ENCODE data around the gene SLC22A5. TPM values are rescaled to one million over a fixed set of nuclear protein-coding genes. Genes with fewer than 3 reads are reported as not detected.
"Not testable (repeated sequence)": the region's sequence is repeated elsewhere in the genome, so short reads cannot be mapped to it uniquely, and the experiment has no call there.

Gene SLC22A5
- total RNA-seq, 1 donor from 2014 or later, result 14.7 TPM

DNA sequence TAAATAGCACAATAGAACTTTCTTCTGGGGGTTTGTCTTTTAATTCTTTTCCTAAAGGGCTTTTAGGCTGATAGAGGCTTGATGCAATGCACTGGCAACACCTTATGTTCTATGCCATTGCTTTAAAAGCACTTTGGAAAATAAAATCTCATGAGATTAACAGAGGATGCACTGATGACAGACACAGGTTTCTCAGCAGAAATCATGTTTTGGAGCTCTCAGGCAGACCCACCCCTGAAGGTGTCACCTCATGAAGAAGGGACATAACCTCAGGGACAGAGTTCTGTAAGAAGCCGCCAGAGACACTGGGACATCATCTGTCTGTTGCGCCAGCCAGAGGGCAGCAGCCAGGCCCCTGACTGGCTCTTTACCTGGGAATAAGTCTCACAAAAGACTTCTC, 27.7 kb downstream of the SLC22A5 start:
- no peak for DNase-seq (ENCODE audit: low spot score, unreplicated experiment)
- H3K4me3 Mint-ChIP-seq (ENCODE audit: low read depth), result no peak overlapping the region
- peaks cover 6% of the 10 kb centered on the region for H3K9me3 Mint-ChIP-seq (ENCODE audit: low read depth)
- H3K4me1 Mint-ChIP-seq (ENCODE audit: low read depth), result peaks cover 13% of the 10 kb centered on the region
- H3K27ac Mint-ChIP-seq, result no peak overlapping the region
- peaks cover 3% of the 10 kb centered on the region for H3K36me3 Mint-ChIP-seq (ENCODE audit: insufficient read depth)
- TF ChIP-seq CTCF (IDR thresholded peaks at IDR 0.05; ENCODE audit: unreplicated experiment), result no peak
- H3K27me3 Mint-ChIP-seq, result peaks cover 5% of the 10 kb centered on the region

DNA sequence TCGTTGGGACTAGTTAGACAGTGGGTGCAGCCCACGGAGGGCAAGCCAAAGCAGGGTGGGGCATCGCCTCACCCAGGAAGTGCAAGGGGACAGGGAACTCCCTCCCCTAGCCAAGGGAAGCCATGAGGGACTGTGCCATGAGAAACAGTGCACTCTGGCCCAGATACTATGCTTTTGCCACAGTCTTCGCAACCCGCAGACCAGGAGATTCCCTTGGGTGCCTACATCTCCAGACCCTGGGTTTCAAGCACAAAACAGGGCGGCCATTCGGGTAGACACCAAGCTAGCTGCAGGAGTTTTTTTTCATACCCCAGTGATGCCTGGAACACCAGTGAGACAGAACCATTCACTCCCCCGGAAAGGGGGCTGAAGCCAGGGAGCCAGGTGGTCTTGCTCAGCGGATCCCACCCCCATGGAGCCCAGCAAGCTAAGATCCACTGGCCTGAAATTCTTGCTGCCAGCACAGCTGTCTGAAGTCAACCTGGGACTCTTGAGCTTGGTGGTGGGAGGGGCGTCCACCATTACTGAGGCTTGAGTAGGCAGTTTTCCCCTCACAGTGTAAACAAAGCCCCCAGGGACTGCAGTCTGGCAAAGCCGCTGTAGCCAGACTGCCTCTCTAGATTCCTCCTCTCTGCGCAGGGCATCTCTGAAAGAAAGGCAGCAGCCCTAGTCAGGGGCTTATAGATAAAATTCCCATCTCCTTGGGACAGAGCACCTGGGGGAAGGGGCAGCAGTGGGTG, 28.6 kb downstream of the SLC22A5 start:
- H3K27me3 Mint-ChIP-seq; DNase-seq (ENCODE audit: low spot score, unreplicated experiment); H3K9me3 Mint-ChIP-seq (ENCODE audit: low read depth); H3K27ac Mint-ChIP-seq; H3K36me3 Mint-ChIP-seq (ENCODE audit: insufficient read depth); H3K4me3 Mint-ChIP-seq (ENCODE audit: low read depth): not testable (repeated sequence)
- H3K4me1 Mint-ChIP-seq (ENCODE audit: low read depth), result peaks cover 13% of the 10 kb centered on the region

DNA sequence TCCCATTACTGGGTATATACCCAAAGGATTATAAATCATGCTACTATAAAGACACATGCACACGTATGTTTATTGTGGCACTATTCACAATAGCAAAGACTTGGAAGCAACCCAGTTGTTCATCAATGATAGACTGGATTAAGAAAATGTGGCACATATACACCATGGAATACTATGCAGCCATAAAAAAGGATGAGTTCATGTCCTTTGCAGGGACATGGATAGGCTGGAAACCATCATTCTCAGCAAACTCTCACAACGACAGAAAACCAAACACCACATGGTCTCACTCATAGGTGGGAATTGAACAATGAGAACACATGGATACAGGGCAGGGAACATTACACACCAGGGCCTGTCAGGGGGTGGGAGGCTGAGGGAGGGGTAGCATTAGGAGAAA, 34.5 kb downstream of the SLC22A5 start:
- peaks cover 12% of the 10 kb centered on the region for H3K9me3 Mint-ChIP-seq (ENCODE audit: low read depth)
- not testable (repeated sequence) for DNase-seq (ENCODE audit: low spot score, unreplicated experiment); H3K4me3 Mint-ChIP-seq (ENCODE audit: low read depth); H3K4me1 Mint-ChIP-seq (ENCODE audit: low read depth); H3K27ac Mint-ChIP-seq; H3K36me3 Mint-ChIP-seq (ENCODE audit: insufficient read depth)
- H3K27me3 Mint-ChIP-seq, result peaks cover 16% of the 10 kb centered on the region

GRCh38 chr5:132405646-132406045, 36.1 kb downstream of the SLC22A5 start:
- Mint-ChIP-seq H3K9me3 (ENCODE audit: low read depth) (peaks cover 7% of the 10 kb centered on the region), H3K4me3 (ENCODE audit: low read depth) (no peak overlapping the region), H3K27me3 (peaks cover 11% of the 10 kb centered on the region), H3K27ac (no peak overlapping the region), H3K36me3 (ENCODE audit: insufficient read depth) (no peaks in the 10 kb centered on the region), H3K4me1 (ENCODE audit: low read depth) (peaks cover 3% of the 10 kb centered on the region)
- no peak for TF ChIP-seq CTCF (IDR thresholded peaks at IDR 0.05; ENCODE audit: unreplicated experiment)
- DNase-seq (ENCODE audit: low spot score, unreplicated experiment), result no peak

- Mint-ChIP-seq H3K27ac (no peak overlapping the region), H3K9me3 (ENCODE audit: low read depth) (peaks cover 7% of the 10 kb centered on the region), H3K4me1 (ENCODE audit: low read depth) (peaks cover 4% of the 10 kb centered on the region), H3K36me3 (ENCODE audit: insufficient read depth) (no peaks in the 10 kb centered on the region), H3K27me3 (peaks cover 11% of the 10 kb centered on the region), H3K4me3 (ENCODE audit: low read depth) (no peak overlapping the region)
- TF ChIP-seq CTCF (IDR thresholded peaks at IDR 0.05; ENCODE audit: unreplicated experiment), result no peak
- no peak for DNase-seq (ENCODE audit: low spot score, unreplicated experiment)
Observed at GRCh38 chr5:132406144-132406783, 36.8 kb downstream of the SLC22A5 start.

- peaks cover 11% of the 10 kb centered on the region for H3K27me3 Mint-ChIP-seq
- no peak for DNase-seq (ENCODE audit: low spot score, unreplicated experiment)
- H3K4me1 Mint-ChIP-seq (ENCODE audit: low read depth), result peaks cover 6% of the 10 kb centered on the region
- H3K9me3 Mint-ChIP-seq (ENCODE audit: low read depth), result peaks cover 3% of the 10 kb centered on the region
- no peak for TF ChIP-seq CTCF (IDR thresholded peaks at IDR 0.05; ENCODE audit: unreplicated experiment)
- H3K36me3 Mint-ChIP-seq (ENCODE audit: insufficient read depth), result no peaks in the 10 kb centered on the region
- no peak overlapping the region for H3K27ac Mint-ChIP-seq
- no peak overlapping the region for H3K4me3 Mint-ChIP-seq (ENCODE audit: low read depth)
Observed at GRCh38 chr5:132407970-132408369, 38.5 kb downstream of the SLC22A5 start.
